NCI-H1105 (cell line): ENCODE measurements around the gene GART.
A peak's percentile ranks its signal among the peaks of the same experiment; 100 is the strongest.

Experiments
- DNase-seq: peaks from one replicate; lab custom pipeline; 2025; lab: John Stamatoyannopoulos, UW

Gene GART

GRCh38 chr21:33552999-33553598 lies 11.2 kb upstream of the GART start:
- no peak for DNase-seq

GRCh38 chr21:33552093-33552998 lies 10.4 kb upstream of the GART start:
- no peak for DNase-seq

GRCh38 chr21:33551664-33552063 lies 9.7 kb upstream of the GART start:
- no peak for DNase-seq

- no peak for DNase-seq
Observed at GRCh38 chr21:33550772-33551660, 9.1 kb upstream of the GART start.

GRCh38 chr21:33549848-33550771 lies 8.2 kb upstream of the GART start:
- no peak for DNase-seq

- DNase-seq = no peak
Observed at GRCh38 chr21:33546086-33546485, 4.2 kb upstream of the GART start.

GRCh38 chr21:33544451-33545195 lies 2.7 kb upstream of the GART start:
- DNase-seq = no peak

GRCh38 chr21:33543505-33544129 lies 1.7 kb upstream of the GART start:
- peak; percentile 44 for DNase-seq

GRCh38 chr21:33542640-33543504 lies 955 bp upstream of the GART start, which contains the start of gene SON:
Gene SON (plus strand): TSS chr21:33543038. CDS start chr21:33543093, 55 bp downstream.
- peak; percentile 98 for DNase-seq

- DNase-seq = no peak
Observed at GRCh38 chr21:33541105-33541711, 709 bp downstream of the GART start.

GRCh38 chr21:33540711-33541104 lies 1.2 kb downstream of the GART start:
- DNase-seq = no peak

- no peak for DNase-seq
Observed at GRCh38 chr21:33539616-33540015, 2.3 kb downstream of the GART start.

- DNase-seq = no peak
Observed at GRCh38 chr21:33537212-33537611, 4.7 kb downstream of the GART start.

GRCh38 chr21:33531007-33531406 lies 10.9 kb downstream of the GART start:
- DNase-seq = no peak

GRCh38 chr21:33522953-33523349 lies 19.0 kb downstream of the GART start:
- no peak for DNase-seq

- no peak for DNase-seq
Observed at GRCh38 chr21:33522297-33522952, 19.5 kb downstream of the GART start.

GRCh38 chr21:33518899-33519298 lies 23.0 kb downstream of the GART start:
- no peak for DNase-seq

GRCh38 chr21:33514229-33514628 lies 27.7 kb downstream of the GART start:
- DNase-seq = no peak
